Cardiac muscle cell (in vitro differentiated cells and primary cell): ENCODE data around the gene CRHR1. TPM values are rescaled to one million over a fixed set of nuclear protein-coding genes. Genes with fewer than 3 reads are reported as not detected.

Source experiments
- polyA plus RNA-seq: library from polyadenylated mRNA; unstranded; fragments of >200 nt; fragmentation: Nextera tagmentation; extraction: Ambion mirVana; gene quantifications from 2 replicates; pipeline ENCODE4 v1.2.1, GENCODE V29; 2016
- total RNA-seq: library from RNA; depleted of rRNA; stranded (reverse); fragments of >200 nt; gene quantifications from 2 replicates; pipeline ENCODE4 v1.2.3, GENCODE V29; 2016

CRHR1 gene
- total and polyA plus RNA-seq, 2 experiments from 2014 or later, result 0.86 TPM; not detected in 1

Other genes with a start within 250 kb of the CRHR1 start
- gene SPPL2C, start 60.6 kb downstream of the CRHR1 start, total RNA-seq, result 0.12 TPM in 1 of 2 replicates, not detected in the other
- not detected in 2 replicates for gene SPPL2C, start 60.6 kb downstream of the CRHR1 start, polyA plus RNA-seq
- 1.3 and 2.9 TPM in 2 replicates for gene MAPT, start 110.2 kb downstream of the CRHR1 start, total RNA-seq
- 1.5 and 1.9 TPM in 2 replicates for gene MAPT, start 110.2 kb downstream of the CRHR1 start, polyA plus RNA-seq
- not detected in 2 replicates for gene STH, start 214.9 kb downstream of the CRHR1 start, total RNA-seq
- not detected in 2 replicates for gene STH, start 214.9 kb downstream of the CRHR1 start, polyA plus RNA-seq